HepG2 (cell line): ENCODE data around the gene GRB2. TPM values are rescaled to one million over a fixed set of nuclear protein-coding genes. Genes with fewer than 3 reads are reported as not detected.

Experiments
- ASH2L ChIP-seq: fragments of 300-600, 200-600 bp; sonication (generic); IDR thresholded peaks from 2 replicates; pipeline ENCODE4 v1.7.0; 2017; ENCODE audit warnings: low read depth, mild to moderate bottlenecking, moderate library complexity, mixed read lengths, low read length; ENCODE audit not compliant: insufficient read length
- ATF7 ChIP-seq, 2 experiments: fragments of 450-650 bp in 1 of 2; sonication (generic) in 1 of 2; formaldehyde crosslinking in 1 of 2; IDR thresholded peaks; 2 replicates each; pipeline versions ENCODE4 v1.4.0 to v1.6.1; 2016 to 2020; ENCODE audit warnings: antibody characterized with exemption in 1 of 2, mild to moderate bottlenecking in 1 of 2, missing genetic modification reagents in 1 of 2
- HHEX ChIP-seq: IDR thresholded peaks from 2 replicates; pipeline ENCODE4 v1.6.1; 2016; ENCODE audit warnings: control low read depth
- HOXA3 ChIP-seq: sonication (generic); formaldehyde crosslinking; IDR thresholded peaks from 2 replicates; pipeline ENCODE4 v1.5.0; 2020; ENCODE audit warnings: missing genetic modification reagents
- HOXA5 ChIP-seq: sonication (generic); formaldehyde crosslinking; IDR thresholded peaks from 2 replicates; pipeline ENCODE4 v1.4.0; 2020; ENCODE audit warnings: missing genetic modification reagents
- IRF1 ChIP-seq: sonication (generic); formaldehyde crosslinking; IDR thresholded peaks from 2 replicates; pipeline ENCODE4 v1.4.0; 2020; ENCODE audit warnings: low read depth, mild to moderate bottlenecking, missing genetic modification reagents
- MED1 ChIP-seq: sonication (generic); formaldehyde crosslinking; IDR thresholded peaks from 2 replicates; pipeline ENCODE4 v1.4.0; 2020; ENCODE audit warnings: missing genetic modification reagents
- NONO ChIP-seq, 2 experiments: fragments of 450-650 bp in 1 of 2; sonication (generic) in 1 of 2; formaldehyde crosslinking in 1 of 2; IDR thresholded peaks in 1 of 2; conservative IDR thresholded peaks in 1 of 2; 2 replicates each; pipeline versions ENCODE4 v1.6.1 to v1.8.0; 2017 to 2022; ENCODE audit warnings: mild to moderate bottlenecking in 1 of 2, missing genetic modification reagents in 1 of 2, moderate library complexity in 1 of 2
- NR2F1 ChIP-seq, 2 experiments: fragments of 450-650 bp in 1 of 2; formaldehyde crosslinking in 1 of 2; IDR thresholded peaks; 2 replicates each; pipeline versions ENCODE4 v1.5.0 to v1.6.1; 2016 to 2020; ENCODE audit warnings: mild to moderate bottlenecking in 1 of 2, missing compliant biosample characterization in 1 of 2, missing genetic modification reagents in 1 of 2, moderate library complexity in 1 of 2
- NR3C1 ChIP-seq: sonication (generic); formaldehyde crosslinking; IDR thresholded peaks from 2 replicates; pipeline ENCODE4 v1.4.0; 2020; ENCODE audit warnings: missing genetic modification reagents
- SOX5 ChIP-seq: IDR thresholded peaks from 2 replicates; pipeline ENCODE4 v1.6.1; 2016; ENCODE audit warnings: borderline replicate concordance
- SP140L ChIP-seq: sonication (generic); formaldehyde crosslinking; IDR thresholded peaks from 2 replicates; pipeline ENCODE4 v1.4.0; 2020; ENCODE audit warnings: missing genetic modification reagents, borderline replicate concordance
- TBP ChIP-seq: sonication (generic); formaldehyde crosslinking; IDR thresholded peaks from 2 replicates; pipeline ENCODE4 v1.5.0; 2020; ENCODE audit warnings: missing genetic modification reagents
- TBX2 ChIP-seq: sonication (generic); formaldehyde crosslinking; IDR thresholded peaks from 2 replicates; pipeline ENCODE4 v1.5.0; 2020; ENCODE audit warnings: missing genetic modification reagents, mild to moderate bottlenecking, borderline replicate concordance
- TIGD3 ChIP-seq: sonication (generic); formaldehyde crosslinking; IDR thresholded peaks from 2 replicates; pipeline ENCODE4 v1.5.1; 2020; ENCODE audit warnings: mild to moderate bottlenecking, missing genetic modification reagents, borderline replicate concordance
- ZBED4 ChIP-seq: sonication (generic); formaldehyde crosslinking; IDR thresholded peaks from 2 replicates; pipeline ENCODE4 v1.4.0; 2020; ENCODE audit warnings: missing genetic modification reagents, borderline replicate concordance
- ZNF136 ChIP-seq: sonication (generic); formaldehyde crosslinking; IDR thresholded peaks from 2 replicates; pipeline ENCODE4 v1.8.1; 2022; ENCODE audit warnings: low read depth, mild to moderate bottlenecking, moderate library complexity, missing genetic modification reagents
- ZNF232 ChIP-seq: sonication (generic); formaldehyde crosslinking; IDR thresholded peaks from 2 replicates; pipeline ENCODE4 v1.4.0; 2020; ENCODE audit warnings: missing genetic modification reagents, borderline replicate concordance
- ZNF33A ChIP-seq: sonication (generic); formaldehyde crosslinking; IDR thresholded peaks from 2 replicates; pipeline ENCODE4 v1.5.1; 2020; ENCODE audit warnings: missing genetic modification reagents, mild to moderate bottlenecking, moderate library complexity, borderline replicate concordance
- ZNF557 ChIP-seq: sonication (generic); formaldehyde crosslinking; IDR thresholded peaks from 2 replicates; pipeline ENCODE4 v1.4.0; 2020; ENCODE audit warnings: missing genetic modification reagents
- ZNF564 ChIP-seq: sonication (generic); formaldehyde crosslinking; IDR thresholded peaks from 2 replicates; pipeline ENCODE4 v1.8.1; 2023; ENCODE audit warnings: mild to moderate bottlenecking, missing genetic modification reagents
- ZSCAN25 ChIP-seq: sonication (generic); formaldehyde crosslinking; IDR thresholded peaks from 2 replicates; pipeline ENCODE4 v1.8.0; 2022; ENCODE audit warnings: mild to moderate bottlenecking, missing genetic modification reagents
- polyA plus RNA-seq, 8 experiments: library from polyadenylated mRNA; depleted of rRNA in 3 of 8; stranded (reverse) in 7 of 8; unstranded in 1 of 8; fragments of >200 nt; fragmentation: Illumina TruSeq in 4 of 8; extraction: Trizol in 4 of 8; gene quantifications; 2 replicates each; pipeline versions ENCODE4 v1.2.1 to v1.2.3, GENCODE V29; 2011 to 2016; ENCODE audit warnings: low read depth in 4 of 8, missing spikeins in 1 of 8, mixed read lengths in 1 of 8; ENCODE audit not compliant: insufficient read depth in 1 of 8
- total RNA-seq, 5 experiments: library from RNA; depleted of rRNA; stranded (reverse); fragments of >200 nt; fragmentation: Illumina TruSeq; extraction: Trizol; gene quantifications; 2 replicates each; pipeline ENCODE4 v1.2.3, GENCODE V29; 2016; ENCODE audit warnings: low read depth in 1 of 5

GRB2 gene
- total and polyA plus RNA-seq, 2 of the 13 experiments (the other 11 are each of a cell fraction or from before 2014, with no cell fraction given) = 84.6 to 92.3 TPM

DNA sequence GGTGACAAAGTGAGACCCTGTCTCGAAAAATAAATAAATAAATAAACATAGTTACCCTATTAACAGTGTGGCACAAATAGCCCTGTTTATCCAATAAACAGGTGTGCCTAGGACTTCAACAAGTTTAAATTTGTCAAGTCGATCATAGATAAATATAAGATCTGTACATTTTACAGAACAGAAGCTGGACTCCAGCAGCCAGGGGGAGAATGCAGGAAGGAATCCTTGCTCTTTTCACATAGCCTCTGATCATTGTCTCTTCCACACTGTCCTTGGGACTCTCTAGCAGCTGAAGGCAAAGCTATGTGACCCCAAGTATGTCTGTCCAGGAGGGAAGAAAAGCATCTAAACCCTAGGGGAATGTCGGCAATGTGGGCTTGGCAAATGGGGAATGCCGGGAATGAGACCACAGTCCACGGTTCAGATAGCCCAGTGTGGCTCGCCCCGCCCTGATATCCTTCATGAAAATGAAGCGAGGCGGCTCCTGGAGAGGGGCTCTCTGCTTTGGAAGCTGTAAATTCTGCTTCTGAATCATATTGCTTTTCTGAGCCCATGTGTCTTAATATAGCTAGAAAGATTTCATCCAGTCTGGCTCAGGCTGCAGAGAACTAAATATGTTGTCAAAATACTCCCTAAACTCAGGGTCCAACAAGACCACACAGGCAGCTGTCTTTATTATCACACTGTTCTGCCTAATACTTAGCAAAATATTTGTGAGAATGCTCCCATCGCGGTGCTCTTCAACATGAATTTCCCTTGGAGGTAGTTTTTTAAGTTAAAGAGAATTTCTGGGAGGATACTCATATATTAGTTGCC lies 24.9 kb upstream of the GRB2 start (continued):
- no peak for TF ChIP-seq TIGD3 (CRISPR knock-in tag)
- no peak for TF ChIP-seq ZNF557 (CRISPR knock-in tag)
- TF ChIP-seq HHEX (CRISPR knock-in tag) = no peak
- TF ChIP-seq ZBED4 (CRISPR knock-in tag) = no peak
- TF ChIP-seq ZNF136 = no peak
- peak; percentile 62; the same call in 1 of the 2 replicates for TF ChIP-seq ZNF232 (CRISPR knock-in tag)
- no peak for TF ChIP-seq IRF1 (CRISPR knock-in tag)
- no peak for TF ChIP-seq NR2F1 (CRISPR knock-in tag; IDR thresholded peaks at IDR 0.05)
- no peak for TF ChIP-seq TBP (CRISPR knock-in tag)
- TF ChIP-seq ZNF564 (CRISPR knock-in tag) = 0 out of 2 replicates have a peak, but pooled peaks have one; percentile 28
- peak; percentile 80 for TF ChIP-seq MED1 (CRISPR knock-in tag)
- TF ChIP-seq ZSCAN25 (CRISPR knock-in tag) = 0 out of 2 replicates have a peak, but pooled peaks have one; percentile 2
- TF ChIP-seq ASH2L = peak; percentile 63
- peak; percentile 90 for TF ChIP-seq HOXA3 (CRISPR knock-in tag)
- no peak for TF ChIP-seq HOXA5 (CRISPR knock-in tag)
- no peak for TF ChIP-seq ATF7 (IDR thresholded peaks at IDR 0.05)
- no peak for TF ChIP-seq ATF7 (CRISPR knock-in tag; IDR thresholded peaks at IDR 0.05)
- TF ChIP-seq TBX2 (CRISPR knock-in tag) = peak; percentile 39; the same call in 1 of the 2 replicates
- no peak for TF ChIP-seq SP140L
- TF ChIP-seq NONO (IDR thresholded peaks at IDR 0.05) = no peak
- no peak for TF ChIP-seq NONO (CRISPR knock-in tag; conservative IDR thresholded peaks at IDR 0.05)
- no peak for TF ChIP-seq NR3C1
- no peak for TF ChIP-seq ZNF33A (CRISPR knock-in tag)
- peak; percentile 87 for TF ChIP-seq SOX5 (CRISPR knock-in tag)
